Mammary microvascular endothelial cell (primary cell): ENCODE data around the gene RYR1. TPM values are rescaled to one million over a fixed set of nuclear protein-coding genes. Genes with fewer than 3 reads are reported as not detected.

ENCODE experiments used
- total RNA-seq: library from RNA; depleted of rRNA; stranded (reverse); fragments of >200 nt; gene quantifications from 2 replicates; pipeline ENCODE4 v1.2.3, GENCODE V29; 2015

The RYR1 gene
- not detected in 2 replicates for total RNA-seq

GRCh38 chr19:38433268-38433733, at the start of gene RYR1:
Gene RYR1, plus strand, starts transcription at chr19:38433691. Its CDS starts 139 bp downstream, at chr19:38433830.

GRCh38 chr19:38387550-38388348, 45.7 kb upstream of the RYR1 start, which contains the start of gene GGN:
Gene GGN, minus strand, starts transcription at chr19:38388034. Its CDS starts 773 bp downstream, at chr19:38387261.

GRCh38 chr19:38388349-38389100, 45.0 kb upstream of the RYR1 start, which contains the start of gene SPRED3:
Gene SPRED3, plus strand, starts transcription at chr19:38388697. Its CDS starts 1,606 bp downstream, at chr19:38390303.

GRCh38 chr19:38402967-38403674, 30.4 kb upstream of the RYR1 start, which contains the start of gene FAM98C:
Gene FAM98C, plus strand, starts transcription at chr19:38403093. Its CDS starts 61 bp downstream, at chr19:38403154.

GRCh38 chr19:38425810-38426466, 7.6 kb upstream of the RYR1 start, which contains the start of gene RASGRP4:
Gene RASGRP4, minus strand, starts transcription at chr19:38426219. Its CDS starts 128 bp downstream, at chr19:38426091.

GRCh38 chr19:38617764-38618589, 184.5 kb downstream of the RYR1 start, which contains the start of gene MAP4K1:
Gene MAP4K1, minus strand, starts transcription at chr19:38617953. Its CDS starts 58 bp downstream, at chr19:38617895.

GRCh38 chr19:38618590-38619360, 185.3 kb downstream of the RYR1 start, which contains the start of gene EIF3K:
Gene EIF3K, plus strand, starts transcription at chr19:38619188. Its CDS starts 81 bp downstream, at chr19:38619269.

Other genes starting within 250 kb of the RYR1 start
- gene DPF1, start 209.5 kb upstream of the RYR1 start, total RNA-seq: 0.93 and 3.1 TPM in 2 replicates
- 26.8 and 28.3 TPM in 2 replicates for gene PPP1R14A, start 177.3 kb upstream of the RYR1 start, total RNA-seq
- gene SPINT2, start 169.1 kb upstream of the RYR1 start, total RNA-seq: 15.5 and 16.9 TPM in 2 replicates
- gene C19orf33, start 129.4 kb upstream of the RYR1 start, total RNA-seq: 65.5 and 83.0 TPM in 2 replicates
- 126 and 131 TPM in 2 replicates for gene YIF1B, start 117.7 kb upstream of the RYR1 start, total RNA-seq
- 6.3 and 7.4 TPM in 2 replicates for gene KCNK6, start 113.8 kb upstream of the RYR1 start, total RNA-seq
- gene CATSPERG, start 97.9 kb upstream of the RYR1 start, total RNA-seq: 0.07 and 0.34 TPM in 2 replicates
- gene PSMD8, start 59.1 kb upstream of the RYR1 start, total RNA-seq: 310 and 371 TPM in 2 replicates
- gene GGN, start 45.7 kb upstream of the RYR1 start, total RNA-seq: 0.94 and 2.9 TPM in 2 replicates
- 3.4 and 4.4 TPM in 2 replicates for gene SPRED3, start 45.0 kb upstream of the RYR1 start, total RNA-seq
- 10.9 and 18.6 TPM in 2 replicates for gene FAM98C, start 30.6 kb upstream of the RYR1 start, total RNA-seq
- gene RASGRP4, start 7.5 kb upstream of the RYR1 start, total RNA-seq: not detected in 2 replicates
- not detected in 2 replicates for gene MAP4K1, start 184.3 kb downstream of the RYR1 start, total RNA-seq
- gene EIF3K, start 185.5 kb downstream of the RYR1 start, total RNA-seq: 464 and 585 TPM in 2 replicates
- 640 and 700 TPM in 2 replicates for gene ACTN4, start 214.0 kb downstream of the RYR1 start, total RNA-seq